ENCODE measurements around the gene TEKT5. TPM values are rescaled to one million over a fixed set of nuclear protein-coding genes. Genes with fewer than 3 reads are reported as not detected.
A peak's percentile ranks its signal among the peaks of the same experiment; 100 is the strongest.

Gene TEKT5
- total and polyA plus RNA-seq, 8 donors = 0.28 to 22.8 (median 1.0) TPM; not detected in 2

DNA sequence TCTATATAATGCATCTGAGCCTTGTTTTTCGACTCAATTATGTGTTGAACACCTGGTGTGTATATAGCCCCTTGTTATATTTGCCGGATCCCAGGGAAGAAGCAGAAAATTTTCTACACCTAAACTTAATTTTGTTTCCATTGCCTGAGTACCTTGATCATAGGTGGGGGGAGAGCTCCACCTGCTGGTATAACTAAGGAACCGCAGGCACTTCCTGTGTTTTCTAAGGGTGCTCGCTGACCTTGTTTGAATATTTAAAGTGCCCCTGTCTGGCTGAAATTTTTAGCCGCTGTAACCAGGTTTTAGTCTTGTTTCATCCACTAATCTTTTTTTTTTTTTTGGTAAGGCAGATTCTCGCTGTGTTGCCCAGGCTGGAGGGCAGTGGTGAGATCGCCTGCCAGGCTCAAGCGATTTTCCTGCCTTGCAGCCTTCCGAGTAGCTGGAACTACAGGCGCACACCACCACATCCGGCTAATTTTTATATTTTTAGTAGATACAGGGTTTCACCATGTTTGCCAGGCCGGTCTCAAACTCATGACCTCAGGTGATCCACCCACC, 42.4 kb upstream of the TEKT5 start:
- peaks cover 9 to 31% (median 24%) of the 10 kb centered on the region in 4 donors for H3K4me1 ChIP-seq
- H3K36me3 ChIP-seq = no peaks in the 10 kb centered on the region
- H3K9me3 ChIP-seq = no peaks in the 10 kb centered on the region
- TF ChIP-seq POLR2AphosphoS5 (IDR thresholded peaks at IDR 0.05) (peak in 1 of 3 donors; percentile 54), EP300 (IDR thresholded peaks at IDR 0.05) (no peak), POLR2A (IDR thresholded peaks at IDR 0.05) (no peak)
- TF ChIP-seq, protein P1, sequence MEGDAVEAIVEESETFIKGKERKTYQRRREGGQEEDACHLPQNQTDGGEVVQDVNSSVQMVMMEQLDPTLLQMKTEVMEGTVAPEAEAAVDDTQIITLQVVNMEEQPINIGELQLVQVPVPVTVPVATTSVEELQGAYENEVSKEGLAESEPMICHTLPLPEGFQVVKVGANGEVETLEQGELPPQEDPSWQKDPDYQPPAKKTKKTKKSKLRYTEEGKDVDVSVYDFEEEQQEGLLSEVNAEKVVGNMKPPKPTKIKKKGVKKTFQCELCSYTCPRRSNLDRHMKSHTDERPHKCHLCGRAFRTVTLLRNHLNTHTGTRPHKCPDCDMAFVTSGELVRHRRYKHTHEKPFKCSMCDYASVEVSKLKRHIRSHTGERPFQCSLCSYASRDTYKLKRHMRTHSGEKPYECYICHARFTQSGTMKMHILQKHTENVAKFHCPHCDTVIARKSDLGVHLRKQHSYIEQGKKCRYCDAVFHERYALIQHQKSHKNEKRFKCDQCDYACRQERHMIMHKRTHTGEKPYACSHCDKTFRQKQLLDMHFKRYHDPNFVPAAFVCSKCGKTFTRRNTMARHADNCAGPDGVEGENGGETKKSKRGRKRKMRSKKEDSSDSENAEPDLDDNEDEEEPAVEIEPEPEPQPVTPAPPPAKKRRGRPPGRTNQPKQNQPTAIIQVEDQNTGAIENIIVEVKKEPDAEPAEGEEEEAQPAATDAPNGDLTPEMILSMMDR (IDR thresholded peaks at IDR 0.05) = peak in 6 of 7 experiments; percentile 90 to 97 (median 93)
- WGBS, 5 donors = 30 to 34% (median 31%) methylated on average over 12 of the region's 12 CpGs
- H3K4me3 ChIP-seq = peak overlapping the region in 3 of 4 donors; percentile 23 to 32 (median 24)
- intact Hi-C loops (cut with DNase I; ENCODE audit: low total_unique reads) = no loop called here
- peak overlapping the region in 4 of 5 donors; percentile 70 to 83 (median 72) for H3K27ac ChIP-seq
- DNase-seq = peak; percentile 61 to 91
- no peaks in the 10 kb centered on the region for H3K27me3 ChIP-seq

DNA sequence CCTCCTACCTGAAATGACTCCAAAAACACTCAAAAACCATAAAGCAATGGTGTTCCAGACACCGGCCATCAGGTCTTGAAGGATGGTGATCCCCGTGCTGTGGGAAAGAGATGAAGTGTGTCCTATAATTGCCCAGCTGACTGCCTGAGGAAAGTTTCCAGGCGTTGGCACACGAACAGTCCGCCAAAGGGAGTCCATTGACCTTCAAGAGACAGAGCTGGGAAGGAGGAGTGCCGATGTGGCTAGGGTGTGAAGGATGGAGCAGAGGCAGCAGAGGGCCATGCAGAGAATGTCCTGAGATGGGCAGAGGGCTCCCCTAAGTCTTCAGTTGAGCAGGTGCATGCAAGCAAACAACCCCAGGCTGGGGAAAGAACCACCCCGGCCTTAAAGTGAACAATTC, 37.1 kb upstream of the TEKT5 start:
- Histone ChIP-seq H3K27me3 (no peaks in the 10 kb centered on the region), H3K9me3 (no peaks in the 10 kb centered on the region), H3K27ac (no peak overlapping the region), H3K36me3 (no peaks in the 10 kb centered on the region), H3K4me3 (no peak overlapping the region), H3K4me1 (peaks cover 0 to 2% (median under 1%) of the 10 kb centered on the region in 4 donors)
- WGBS, 5 donors = 78 to 89% (median 85%) methylated on average over 7 of the region's 7 CpGs
- intact Hi-C loops (cut with DNase I; ENCODE audit: low total_unique reads) = loop anchor here (5.0 kb wide), 1 partner anchor 209 kb away; no protein-coding TSS in a partner anchor
- no peak for TF ChIP-seq POLR2AphosphoS5 (IDR thresholded peaks at IDR 0.05)
- TF ChIP-seq, protein P1 (IDR thresholded peaks at IDR 0.05) = no peak
- TF ChIP-seq EP300 (IDR thresholded peaks at IDR 0.05) = no peak
- TF ChIP-seq POLR2A (IDR thresholded peaks at IDR 0.05) = no peak
- no peak for DNase-seq

DNA sequence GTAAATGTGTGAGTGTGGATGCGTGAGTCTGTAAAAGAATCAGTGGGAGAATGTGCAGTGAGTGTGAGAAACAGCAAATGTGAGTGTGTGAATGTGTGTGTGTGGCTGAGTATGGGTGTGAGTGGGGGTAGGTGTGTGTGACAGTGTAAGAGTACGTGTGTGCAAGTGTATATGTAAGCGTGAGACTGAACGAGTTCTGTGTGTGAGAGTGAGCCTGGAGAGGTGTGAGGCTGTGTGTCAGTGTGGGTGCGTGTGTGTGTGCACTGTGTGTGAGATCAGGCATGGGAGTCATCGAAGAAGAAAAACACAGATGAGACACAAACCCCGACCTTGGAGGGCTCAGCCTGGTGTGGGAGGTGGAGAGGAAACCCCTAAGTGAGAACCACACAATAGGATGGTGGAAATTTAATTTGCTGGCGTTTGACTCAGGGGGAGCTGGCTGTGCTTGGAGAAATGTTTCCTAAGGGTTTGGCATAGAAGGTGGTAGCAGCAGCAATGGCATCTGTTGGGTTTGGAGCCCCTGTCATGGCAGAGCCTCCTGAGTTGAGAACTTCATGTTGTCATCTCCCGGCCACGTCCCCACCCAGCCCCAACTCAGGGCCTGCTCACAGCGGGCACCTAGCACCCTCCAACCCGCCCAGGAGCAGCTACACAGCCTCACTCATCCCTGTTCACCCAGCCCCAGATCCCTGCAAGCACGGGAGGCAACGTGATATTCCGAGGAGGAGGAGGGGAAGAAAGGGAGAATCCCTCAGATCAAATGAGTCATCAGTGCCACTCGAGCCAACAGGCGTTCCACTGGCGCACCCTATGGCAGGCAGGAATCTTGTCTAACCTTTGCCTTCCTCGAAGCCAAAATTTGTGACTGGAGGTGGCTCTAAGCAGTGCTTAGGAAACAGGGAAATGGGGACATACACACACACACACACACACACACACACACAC, 34.6 kb upstream of the TEKT5 start:
- 63 to 76% (median 71%) methylated on average over 18 to 19 of the region's 19 CpGs for WGBS, 5 donors
- TF ChIP-seq EP300 (IDR thresholded peaks at IDR 0.05) (no peak), POLR2A (IDR thresholded peaks at IDR 0.05) (no peak), POLR2AphosphoS5 (IDR thresholded peaks at IDR 0.05) (no peak)
- TF ChIP-seq, protein P1 (IDR thresholded peaks at IDR 0.05) = no peak
- H3K9me3 ChIP-seq = no peaks in the 10 kb centered on the region
- no peak for DNase-seq
- intact Hi-C loops (cut with DNase I; ENCODE audit: low total_unique reads) = loop anchor here (5.0 kb wide), 1 partner anchor 207 kb away; no protein-coding TSS in a partner anchor
- no peaks in the 10 kb centered on the region for H3K27me3 ChIP-seq
- no peak overlapping the region for H3K4me3 ChIP-seq
- H3K4me1 ChIP-seq = no peaks in the 10 kb centered on the region
- no peaks in the 10 kb centered on the region for H3K36me3 ChIP-seq
- H3K27ac ChIP-seq = no peak overlapping the region

DNA sequence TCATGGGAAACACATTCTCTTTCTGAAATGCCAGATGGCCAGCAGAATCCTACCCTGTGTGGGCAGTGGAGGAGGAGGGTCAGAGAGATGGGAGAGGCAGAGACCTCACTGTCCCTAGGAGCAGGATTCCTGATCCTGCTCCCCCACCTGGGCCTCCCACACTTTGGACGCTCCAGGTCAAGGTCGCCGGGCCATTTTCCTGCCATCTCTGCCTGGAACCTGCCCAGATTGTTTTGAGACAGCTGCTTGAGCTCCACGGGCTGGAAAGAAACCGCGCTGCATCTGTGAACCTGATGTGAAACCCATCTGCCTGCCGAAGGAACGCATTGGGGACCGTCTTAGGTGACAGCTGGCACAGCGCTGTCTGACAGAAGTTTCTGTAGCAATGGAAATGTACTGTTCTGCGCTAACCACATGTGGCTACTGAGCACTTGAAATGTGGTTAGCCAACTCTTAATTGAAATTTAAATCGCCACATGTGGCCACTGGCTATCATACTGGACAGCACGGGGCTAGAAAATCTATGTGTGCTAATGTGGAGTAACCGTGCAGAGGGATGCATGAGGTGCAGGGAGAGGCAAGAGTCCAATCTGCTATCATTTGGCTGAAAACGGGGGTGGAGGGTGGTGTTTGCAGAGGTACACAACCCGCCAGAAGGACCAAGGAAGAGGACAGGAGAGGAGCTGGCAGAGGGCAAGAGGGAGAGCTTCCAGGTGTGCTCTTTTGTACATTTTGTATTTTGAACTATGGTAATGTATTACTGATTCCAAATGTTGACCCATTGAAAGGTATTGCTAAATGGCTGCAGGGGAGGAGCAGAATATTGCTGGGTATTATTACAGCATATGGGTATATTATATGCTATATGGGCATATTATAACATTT, 33.5 kb upstream of the TEKT5 start:
- Histone ChIP-seq H3K27ac (no peak overlapping the region), H3K9me3 (no peaks in the 10 kb centered on the region), H3K36me3 (no peaks in the 10 kb centered on the region), H3K4me3 (no peak overlapping the region), H3K27me3 (no peaks in the 10 kb centered on the region), H3K4me1 (no peaks in the 10 kb centered on the region)
- 63 to 70% (median 64%) methylated on average over 13 to 16 of the region's 16 CpGs for WGBS, 5 donors
- TF ChIP-seq, protein P1 (IDR thresholded peaks at IDR 0.05) = no peak
- TF ChIP-seq POLR2AphosphoS5 (IDR thresholded peaks at IDR 0.05) (no peak), POLR2A (IDR thresholded peaks at IDR 0.05) (no peak), EP300 (IDR thresholded peaks at IDR 0.05) (no peak)
- intact Hi-C loops (cut with DNase I; ENCODE audit: low total_unique reads) = no loop called here
- DNase-seq = no peak

All from stomach (tissue), 9 donors.